IPS DF 4.7 (cell line): ENCODE measurements around the gene POM121L2.

Source experiments
- DNase-seq: peaks from one replicate; pipeline ENCODE4 v3.0.0-alpha.2; 2013; ENCODE audit warnings: low spot score; ENCODE audit errors: extremely low read depth

Gene POM121L2

DNA sequence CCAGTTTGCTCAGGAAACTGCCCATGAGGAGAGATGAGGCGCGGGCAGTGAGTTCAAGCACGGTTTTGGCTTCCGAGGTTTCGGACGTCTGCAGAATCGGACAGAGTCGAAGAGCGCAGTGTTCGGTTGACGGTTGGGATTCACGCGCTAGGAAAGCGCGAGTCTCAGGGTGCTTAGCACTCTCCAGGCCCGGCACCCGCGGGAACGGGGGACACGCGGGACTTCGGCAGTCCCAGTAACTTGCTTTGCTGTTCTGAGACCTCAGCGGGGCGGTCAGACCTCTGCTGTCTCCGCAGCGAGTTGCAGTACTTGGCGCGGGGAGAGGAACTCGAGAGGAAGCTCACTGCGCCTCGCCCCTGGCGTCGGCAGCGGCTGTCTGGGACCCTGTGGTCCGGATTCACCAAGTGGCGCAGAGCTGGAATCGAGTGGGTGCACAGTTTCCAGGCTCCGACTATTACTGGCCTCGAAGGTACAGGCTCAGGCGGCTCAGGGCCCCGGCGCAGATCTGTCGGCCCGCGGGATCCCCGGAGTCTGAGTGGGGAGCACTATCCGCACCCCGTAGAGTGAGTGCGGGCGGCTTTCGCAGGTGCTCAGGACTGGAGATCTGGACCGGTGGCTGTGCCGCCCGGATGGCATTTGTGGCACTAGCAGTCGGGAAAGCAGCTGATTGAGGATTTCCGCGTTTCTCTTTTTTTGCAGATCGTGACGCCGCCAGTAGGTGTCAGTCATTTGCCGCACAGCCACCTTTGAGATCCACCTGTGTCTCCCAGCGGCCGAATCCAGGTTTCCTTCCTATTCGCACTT, at the start of gene POM121L2:
TSS of gene POM121L2 (minus strand) at position 128 of the 804 bp plus-strand sequence. CDS start at position 25, 103 bp downstream.
- no peak for DNase-seq

DNA sequence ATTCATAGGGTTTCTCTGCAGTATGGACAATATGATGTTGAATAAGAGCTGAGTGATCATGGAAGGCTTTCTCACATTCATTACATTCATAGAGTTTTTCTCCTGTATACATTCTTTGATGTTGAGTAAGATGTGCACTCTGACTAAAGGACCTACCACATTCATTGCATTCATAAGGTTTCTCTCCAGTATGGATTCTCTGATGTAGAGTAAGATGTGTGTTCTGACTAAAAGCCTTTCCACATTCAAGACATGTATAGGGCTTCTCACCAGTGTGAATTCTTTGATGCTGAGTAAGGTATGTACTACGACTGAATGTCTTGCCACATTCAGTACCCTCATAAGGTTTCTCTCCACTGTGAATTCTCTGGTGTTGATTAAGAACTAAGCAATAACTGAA, 47.2 kb upstream of the POM121L2 start:
- no peak for DNase-seq

DNA sequence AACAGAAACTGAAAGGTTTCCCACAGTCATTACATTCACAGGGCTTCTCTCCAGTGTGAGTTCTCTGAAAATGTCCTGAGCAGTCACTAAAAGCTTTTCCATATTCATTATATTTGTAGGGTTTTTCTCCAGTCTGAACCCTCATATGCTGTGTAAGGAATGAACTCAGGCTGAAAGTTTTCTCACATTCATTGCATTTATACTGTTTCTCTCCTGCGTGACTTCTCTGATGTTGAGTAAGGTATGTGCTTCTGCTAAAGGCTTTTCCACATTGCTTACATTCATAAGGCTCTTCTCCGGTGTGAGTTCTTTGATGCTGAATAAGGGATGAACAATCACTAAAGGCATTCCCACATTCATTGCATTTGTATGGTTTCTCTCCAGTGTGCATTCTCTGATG, 46.7 kb upstream of the POM121L2 start:
- DNase-seq: no peak

DNA sequence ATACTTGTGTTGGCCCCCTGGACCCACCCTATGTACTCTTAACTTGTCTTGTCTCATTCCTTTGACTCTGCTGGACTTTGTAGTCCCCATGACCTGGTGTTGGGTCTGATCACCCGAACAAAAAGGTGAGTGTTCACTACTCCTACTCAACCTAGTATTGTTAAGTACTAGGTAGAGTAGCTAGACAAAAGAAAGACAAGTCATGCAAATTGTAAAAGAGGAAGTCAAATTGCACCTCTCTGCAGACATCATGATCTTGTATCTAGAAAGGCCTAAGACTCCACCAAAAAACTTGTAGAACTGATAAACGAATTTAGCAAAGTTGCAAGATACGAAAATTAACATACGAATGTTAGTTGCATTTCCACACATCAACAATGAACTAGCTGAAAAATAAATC, 40.8 kb upstream of the POM121L2 start:
- DNase-seq: no peak

DNA sequence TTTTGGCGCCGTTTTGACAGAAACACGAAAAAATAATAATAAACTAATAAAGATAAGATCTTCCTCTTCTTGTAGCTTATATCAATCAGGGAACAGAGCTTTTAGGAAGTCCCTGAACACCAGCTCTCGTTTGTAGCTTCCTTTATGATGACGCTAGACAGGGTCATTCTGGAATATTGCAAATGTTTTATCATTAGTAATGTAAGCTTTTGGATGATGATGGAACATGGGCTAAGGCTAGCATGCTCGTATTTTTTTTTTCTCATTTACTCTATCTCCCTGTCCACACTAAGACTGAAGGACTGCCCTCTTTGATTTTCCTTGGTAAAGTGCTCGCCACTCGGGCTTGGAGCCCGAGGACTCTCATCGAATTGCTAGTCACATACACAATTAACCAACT, 22.1 kb upstream of the POM121L2 start:
- DNase-seq: no peak

DNA sequence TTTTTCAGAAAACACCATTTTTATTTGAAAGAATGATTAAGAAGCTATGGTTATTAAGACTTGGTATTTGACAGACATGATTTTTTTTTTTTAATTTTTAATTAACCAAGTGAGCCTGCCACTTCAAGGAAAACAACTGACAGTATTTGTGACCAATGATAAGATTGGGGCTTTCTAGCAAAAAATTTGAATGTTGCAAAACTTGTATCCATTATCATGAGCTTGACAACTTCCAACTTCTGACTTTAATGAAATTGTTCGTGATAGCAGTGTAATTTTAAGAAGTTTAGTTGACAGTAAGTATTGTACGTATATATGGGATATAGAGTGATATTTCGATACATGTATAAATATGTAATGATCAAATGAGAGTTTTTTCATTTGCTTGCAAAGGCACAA, 21.6 kb upstream of the POM121L2 start:
- no peak for DNase-seq

DNA sequence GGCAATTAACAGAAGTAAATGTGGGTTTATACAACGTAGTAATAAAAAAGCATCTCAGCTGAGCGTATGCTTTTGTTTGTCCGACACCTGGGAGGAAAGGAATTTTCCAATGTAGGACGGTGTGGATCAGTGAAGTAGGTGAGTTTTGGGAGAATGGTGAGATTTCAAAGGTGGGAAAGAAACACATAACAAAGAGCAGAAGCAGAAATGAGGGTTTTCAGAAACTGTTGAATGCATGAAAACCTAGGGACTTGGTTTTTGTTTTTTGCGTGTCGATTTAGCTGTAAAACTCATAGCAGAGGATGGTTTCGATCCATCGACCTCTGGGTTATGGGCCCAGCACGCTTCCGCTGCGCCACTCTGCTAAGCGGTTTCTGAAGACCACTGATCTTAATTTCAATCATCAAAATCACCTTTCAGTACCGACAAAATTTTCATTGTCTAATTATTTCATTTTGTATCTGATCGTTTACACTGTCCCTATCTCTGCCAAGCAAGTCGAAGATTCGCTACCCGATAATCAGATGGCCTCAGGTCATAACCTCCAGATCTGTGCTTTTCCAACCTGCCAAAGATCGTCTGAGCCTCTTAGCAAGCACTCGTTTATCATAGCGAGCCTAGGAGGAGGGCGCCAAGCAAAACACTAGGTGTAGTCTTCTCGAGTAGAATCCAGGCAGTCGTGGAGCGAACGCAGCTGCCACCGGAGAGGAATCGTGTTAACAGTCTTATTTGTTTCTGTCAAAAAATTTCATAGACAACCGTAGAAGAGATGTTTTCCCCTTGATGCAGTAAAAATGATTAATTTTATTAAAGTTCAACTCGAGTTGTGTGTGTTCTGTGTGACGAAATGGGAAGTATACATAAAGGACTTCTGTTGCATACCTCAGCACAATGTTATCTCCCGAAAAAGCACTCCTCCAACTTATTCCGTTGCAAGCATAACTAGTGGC, 20.9 kb upstream of the POM121L2 start:
- DNase-seq: peak; percentile 66

DNA sequence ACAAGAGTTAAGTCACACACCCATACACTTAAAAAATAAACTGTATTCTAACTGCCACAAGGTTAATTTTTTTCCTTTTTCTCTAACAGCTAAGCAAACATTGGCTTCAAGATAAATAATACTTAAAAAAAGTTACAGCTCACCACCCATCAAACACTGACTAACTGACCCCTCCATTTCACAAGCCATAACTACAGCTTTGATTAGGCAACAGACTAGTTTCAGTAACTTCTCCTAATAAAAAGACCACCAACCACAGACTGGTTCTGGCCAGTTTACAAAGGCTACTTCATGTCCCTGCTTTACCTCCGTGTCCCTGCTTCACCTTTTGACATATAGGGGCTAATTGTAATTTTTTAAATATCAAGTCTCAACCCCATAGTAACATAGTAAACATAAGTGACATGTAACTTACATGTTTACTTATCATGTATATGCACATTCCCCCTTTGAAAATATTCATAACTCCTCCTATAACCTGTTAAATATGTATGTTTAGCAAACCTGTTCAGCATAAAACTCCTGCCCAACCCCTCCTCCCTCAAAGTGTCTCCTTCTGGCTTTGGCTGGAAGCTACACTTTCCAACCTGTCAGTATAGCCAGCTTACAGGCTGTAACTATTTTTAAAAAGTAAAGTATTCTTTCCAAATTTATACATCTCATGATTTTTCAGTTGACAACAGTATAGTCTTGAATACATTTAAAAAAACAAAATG, 15.1 kb upstream of the POM121L2 start:
- no peak for DNase-seq

DNA sequence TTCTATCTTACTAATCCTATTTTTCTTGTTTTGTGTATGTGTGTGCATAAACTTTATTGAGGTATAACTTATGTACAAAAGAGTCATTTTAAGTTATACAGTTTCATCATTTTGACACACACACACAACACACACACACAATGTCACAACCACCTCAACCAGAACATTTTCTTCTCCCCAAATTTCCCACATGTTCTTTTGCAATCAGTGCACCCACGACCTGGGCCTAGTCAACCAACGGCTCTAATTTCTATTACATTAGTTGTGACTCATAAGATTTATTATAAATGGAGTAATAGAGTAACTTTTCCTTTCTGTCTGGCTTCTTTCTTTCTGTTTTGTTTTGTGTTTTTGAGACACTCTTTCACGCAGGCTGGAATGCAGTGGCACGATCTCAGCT, 9.8 kb upstream of the POM121L2 start:
- no peak for DNase-seq

DNA sequence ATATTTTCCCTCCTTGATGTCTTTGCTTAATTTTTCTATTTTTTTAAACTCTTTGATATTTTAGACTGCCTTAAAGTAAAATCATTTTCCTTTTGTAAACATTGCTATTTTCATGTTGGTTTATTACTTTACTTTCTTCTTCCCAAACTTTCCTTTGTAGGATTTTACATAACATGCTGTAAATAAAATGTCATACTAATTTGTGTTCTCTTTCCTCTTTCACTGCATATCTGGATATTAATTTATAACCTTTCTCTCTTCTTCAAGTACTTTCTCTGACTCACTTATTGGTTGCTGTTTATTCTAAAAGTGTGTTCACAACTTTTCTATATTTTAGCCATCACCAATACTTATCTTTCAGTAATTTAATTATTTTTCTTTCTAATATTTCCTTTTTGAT, 9.3 kb upstream of the POM121L2 start:
- no peak for DNase-seq

DNA sequence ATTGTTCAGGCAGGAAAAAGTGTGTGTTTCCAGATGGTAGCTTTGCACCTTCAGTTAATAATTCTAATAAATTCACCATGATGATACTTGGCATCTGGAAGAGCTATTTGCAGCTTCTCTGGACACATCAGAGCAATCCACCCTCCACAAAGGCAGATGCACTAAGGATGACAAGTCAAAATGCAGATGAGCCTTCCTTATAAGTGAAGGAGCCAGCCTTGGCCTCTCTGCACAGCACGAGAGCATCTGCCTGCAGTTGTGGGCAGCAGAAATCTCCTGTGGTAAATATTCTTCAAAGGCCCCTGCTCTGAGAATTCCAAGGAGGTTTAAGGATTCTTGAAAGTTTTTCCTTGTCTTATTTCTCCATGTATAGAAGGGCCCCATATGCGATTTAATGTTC, 6.9 kb upstream of the POM121L2 start:
- DNase-seq: no peak

DNA sequence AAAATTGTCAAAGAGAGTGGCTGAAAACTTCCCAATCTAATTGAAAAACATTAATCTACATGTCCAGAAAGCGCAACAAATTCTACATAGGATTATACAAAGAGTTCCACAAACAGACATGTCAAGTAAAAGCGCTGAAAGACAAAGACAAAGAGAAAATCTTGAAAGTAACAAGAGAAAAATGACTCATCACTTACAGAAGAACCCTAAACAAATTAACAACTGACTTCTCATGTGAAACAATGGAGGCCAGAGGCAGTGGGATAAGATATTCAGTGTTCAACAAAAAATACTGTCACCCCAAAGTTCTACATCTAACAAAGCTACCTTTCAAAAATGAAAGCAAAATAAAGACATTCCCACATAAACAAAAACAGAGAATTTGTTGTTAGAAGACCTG, 2.0 kb upstream of the POM121L2 start:
- no peak for DNase-seq

DNA sequence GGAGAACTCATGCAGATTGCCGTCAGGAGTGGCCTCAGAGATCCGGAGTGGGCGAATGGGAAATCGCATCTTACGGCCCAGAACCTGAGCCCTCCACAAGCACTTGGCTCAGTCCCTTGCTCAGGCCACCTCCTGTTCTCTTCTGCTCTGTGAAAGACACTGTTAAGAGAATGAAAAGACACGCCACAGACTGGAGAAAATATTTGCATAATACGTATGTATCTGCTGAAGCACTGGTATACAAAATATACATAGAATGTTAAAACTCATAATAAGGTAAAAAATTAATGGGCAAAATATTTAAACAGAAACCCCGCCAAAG, 838 bp upstream of the POM121L2 start:
- DNase-seq: no peak

DNA sequence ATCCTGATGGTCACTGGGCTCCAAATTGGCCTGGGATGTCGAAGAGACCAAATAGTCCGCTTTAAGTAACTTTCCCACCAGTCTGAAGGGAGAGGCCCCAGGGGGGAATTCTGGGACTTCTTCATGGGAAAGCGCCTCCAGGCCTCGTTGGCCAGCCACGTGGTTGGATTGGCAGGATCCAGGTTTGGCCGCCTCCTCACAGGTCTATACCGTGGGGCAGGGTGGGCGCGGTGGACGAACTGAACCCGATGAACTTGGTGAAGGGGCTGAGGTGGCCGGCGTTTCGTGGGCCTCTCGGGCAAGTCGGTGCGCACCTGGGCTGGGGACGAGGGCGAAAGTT, 297 bp downstream of the POM121L2 start:
- DNase-seq: no peak

DNA sequence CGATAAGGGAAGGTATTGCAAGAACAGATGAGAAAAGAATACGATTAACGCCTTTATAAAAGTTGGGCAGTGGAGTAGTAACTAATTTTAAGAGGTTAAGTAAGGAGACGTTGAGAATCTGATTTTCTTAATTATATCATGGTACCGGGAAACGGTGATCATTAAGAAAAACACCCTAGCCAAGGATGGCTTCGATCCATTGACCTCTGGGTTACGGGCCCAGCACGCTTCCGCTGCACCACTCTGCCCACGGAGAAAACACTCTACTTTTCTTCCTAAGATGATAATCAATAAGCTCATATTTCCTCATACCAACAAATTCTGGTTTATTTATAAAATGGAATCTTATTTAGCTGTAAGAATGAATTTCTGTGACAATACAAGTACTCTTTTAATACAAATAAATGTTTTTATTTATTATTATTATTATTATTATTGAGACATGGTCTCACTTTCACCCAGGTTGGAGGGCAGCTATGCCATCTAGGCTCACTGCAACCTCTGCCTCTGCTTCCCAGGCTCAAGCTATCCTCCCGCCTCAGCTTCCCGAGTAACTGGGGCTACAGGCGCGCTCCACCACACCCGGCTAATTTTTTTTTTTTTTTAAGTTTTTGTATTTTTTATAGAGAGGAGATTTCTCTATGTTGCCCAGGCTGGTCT, 8.3 kb downstream of the POM121L2 start:
- no peak for DNase-seq

DNA sequence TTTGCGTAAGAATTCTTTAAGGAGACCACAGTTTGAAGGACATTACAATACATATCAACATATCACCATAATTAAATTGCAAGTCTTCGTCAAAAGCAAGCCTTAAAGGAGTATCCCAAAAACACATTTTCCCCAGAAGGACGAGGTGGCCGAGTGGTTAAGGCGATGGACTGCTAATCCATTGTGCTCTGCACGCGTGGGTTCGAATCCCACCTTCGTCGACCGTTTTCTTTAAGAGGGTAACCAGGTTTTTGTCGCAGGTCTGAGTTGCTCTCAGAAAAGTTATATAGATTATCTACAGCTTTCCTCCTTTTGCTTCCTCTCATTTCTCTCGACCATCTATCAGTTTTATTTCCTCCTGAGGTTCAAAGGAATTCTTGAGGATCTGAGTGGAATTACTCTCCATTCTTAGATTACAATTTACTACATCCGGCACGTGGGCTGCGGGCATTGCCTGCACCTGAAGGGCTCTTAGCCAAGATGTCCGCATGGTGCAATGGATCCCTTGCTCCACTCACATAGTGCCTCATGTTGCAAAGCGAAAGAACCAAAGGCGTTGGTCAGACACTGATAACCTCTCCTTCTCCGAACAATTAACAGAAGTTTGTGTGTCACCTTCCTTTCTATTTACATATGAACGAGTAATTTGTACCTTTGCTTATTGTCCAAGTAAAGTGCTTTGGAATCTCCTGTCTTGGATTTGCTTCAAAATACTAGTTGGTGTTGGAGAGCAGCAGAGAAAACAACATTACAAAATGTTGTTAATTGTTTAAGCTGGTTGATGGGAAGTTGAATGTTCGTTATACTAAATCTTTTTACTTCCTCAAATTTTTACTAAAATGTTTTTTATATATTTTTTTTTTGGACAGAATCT, 14.0 kb downstream of the POM121L2 start:
- no peak for DNase-seq

DNA sequence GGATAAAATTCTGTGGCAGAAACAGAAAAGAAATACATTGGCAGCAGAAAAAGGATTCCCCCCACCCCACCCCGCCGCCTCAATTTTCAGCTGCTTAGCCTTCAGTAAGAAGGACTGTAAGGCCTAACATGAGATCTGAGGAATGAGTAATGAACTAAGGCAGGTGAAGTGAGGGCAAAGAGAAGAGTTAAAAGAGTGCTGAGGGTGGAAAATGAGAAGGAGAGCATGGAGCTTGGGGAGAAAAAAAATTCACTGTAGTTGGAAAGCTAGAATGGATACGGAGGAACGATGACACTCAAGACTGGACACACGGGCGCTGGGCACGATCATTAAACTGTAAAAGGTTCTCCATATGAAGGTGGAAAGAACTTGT, 14.6 kb downstream of the POM121L2 start:
- DNase-seq: no peak

DNA sequence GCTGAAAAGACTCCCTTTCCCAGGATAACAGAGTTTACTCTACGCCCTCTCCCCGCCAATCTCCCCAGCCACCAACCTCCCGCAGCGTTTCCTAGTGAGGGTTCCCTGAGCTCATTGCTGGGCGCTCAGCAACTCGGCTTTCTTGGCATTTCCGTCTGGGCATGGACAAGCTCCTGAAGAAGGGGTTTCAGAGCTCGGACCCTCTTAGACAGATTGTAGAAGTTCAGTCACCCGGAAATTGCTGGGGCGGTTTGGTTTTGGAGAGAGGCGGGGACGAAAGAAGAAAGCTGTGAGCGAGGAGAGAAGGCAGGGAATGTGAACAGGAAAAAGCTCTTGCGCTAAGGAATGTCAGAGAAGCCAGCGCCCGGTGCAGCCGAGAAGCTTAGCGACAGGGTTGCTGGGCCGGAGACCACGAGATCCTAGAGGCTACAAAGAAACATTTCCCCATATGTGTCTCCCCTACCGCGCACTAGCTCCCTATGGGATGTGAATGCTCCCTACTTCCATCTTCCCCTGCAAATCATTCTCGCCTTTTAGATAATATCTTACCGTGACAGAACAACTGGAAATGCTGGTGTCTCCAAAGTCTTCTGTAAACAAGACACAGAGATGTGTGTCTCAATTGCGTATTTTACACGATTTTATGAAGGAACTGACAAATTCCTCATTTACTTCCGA, 15.8 kb downstream of the POM121L2 start:
- no peak for DNase-seq

DNA sequence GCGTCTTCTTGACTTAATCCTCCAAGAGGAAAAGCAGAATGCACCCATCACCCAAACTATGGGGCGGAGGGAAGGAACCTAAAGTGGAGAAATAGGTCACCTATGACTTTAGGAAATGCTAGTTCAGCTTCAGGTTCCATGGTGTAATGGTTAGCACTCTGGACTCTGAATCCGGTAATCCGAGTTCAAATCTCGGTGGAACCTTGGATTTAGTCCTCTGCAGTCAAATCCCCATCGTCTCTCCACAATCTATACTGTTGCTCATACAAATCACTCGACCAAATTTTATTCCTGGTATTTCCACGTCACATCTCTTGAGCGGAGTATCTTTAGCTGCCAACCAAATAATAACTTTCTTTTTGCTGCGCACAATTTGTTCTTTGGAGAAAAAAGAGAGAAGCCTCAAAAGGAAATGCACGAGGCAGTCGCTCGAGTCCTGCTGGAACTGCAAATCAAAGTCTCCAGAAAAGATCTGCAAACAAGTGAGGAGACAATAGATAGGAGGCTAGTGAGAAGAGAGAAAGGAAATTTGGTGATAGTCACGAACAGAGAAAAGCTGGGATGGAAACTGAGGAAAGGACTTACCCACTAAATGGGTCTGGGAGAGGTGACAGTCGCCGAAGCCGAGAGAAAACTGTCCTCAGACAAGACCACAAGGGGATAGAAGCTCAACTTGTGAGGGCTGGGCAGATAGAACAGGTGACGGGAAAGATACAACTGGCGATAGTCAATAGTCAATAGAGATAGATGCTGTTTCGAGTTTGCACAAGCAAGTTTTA, 16.6 kb downstream of the POM121L2 start:
- no peak for DNase-seq
